GM18867 (cell line): Measurements from ENCODE around the gene F8.
"Not testable (repeated sequence)": the region's sequence is repeated elsewhere in the genome, so short reads cannot be mapped to it uniquely, and the experiment has no call there.

Experiments used
- ATAC-seq: cut with Tn5 transposase; IDR thresholded peaks from one replicate; pipeline ENCODE4 v1.9.1; 2021; ENCODE audit warnings: mild to moderate bottlenecking, moderate library complexity; ENCODE audit not compliant: unreplicated experiment

The F8 gene

GRCh38 chrX:154818916-154819770 is 203.4 kb downstream of the F8 start:
- peak; percentile 54 for ATAC-seq

- ATAC-seq, result not testable (repeated sequence)
Observed at GRCh38 chrX:154817048-154817618, 205.4 kb downstream of the F8 start.

GRCh38 chrX:154816326-154816898 is 206.1 kb downstream of the F8 start:
- not testable (repeated sequence) for ATAC-seq

- ATAC-seq, result no peak
Observed at GRCh38 chrX:154815274-154815818, 207.2 kb downstream of the F8 start.

GRCh38 chrX:154813801-154814200 is 208.7 kb downstream of the F8 start:
- ATAC-seq, result no peak

GRCh38 chrX:154812341-154813101 is 210.0 kb downstream of the F8 start:
- ATAC-seq, result no peak

GRCh38 chrX:154809939-154810665 is 212.4 kb downstream of the F8 start:
- ATAC-seq, result no peak

GRCh38 chrX:154806837-154807501 is 215.6 kb downstream of the F8 start:
- ATAC-seq, result no peak

GRCh38 chrX:154805696-154806091 is 216.8 kb downstream of the F8 start:
- no peak for ATAC-seq

GRCh38 chrX:154804957-154805695 is 217.4 kb downstream of the F8 start, which contains the start of gene MPP1:
Gene MPP1 (minus strand): TSS chrX:154805485. CDS start chrX:154805373, 112 bp downstream.
- peak; percentile 98 for ATAC-seq

- no peak for ATAC-seq
Observed at GRCh38 chrX:154804261-154804956, 218.1 kb downstream of the F8 start.

GRCh38 chrX:154802947-154803346 is 219.6 kb downstream of the F8 start:
- no peak for ATAC-seq

GRCh38 chrX:154800478-154801210 is 221.9 kb downstream of the F8 start:
- no peak for ATAC-seq

- ATAC-seq, result no peak
Observed at GRCh38 chrX:154799556-154800348, 222.8 kb downstream of the F8 start.

GRCh38 chrX:154797006-154797405 is 225.5 kb downstream of the F8 start:
- no peak for ATAC-seq

GRCh38 chrX:154795016-154795415 is 227.5 kb downstream of the F8 start:
- no peak for ATAC-seq
